Spleen (tissue), 11 donors: Measurements from ENCODE around the gene C12orf43. TPM values are rescaled to one million over a fixed set of nuclear protein-coding genes. Genes with fewer than 3 reads are reported as not detected.

ENCODE experiments used
- DNase-seq: peaks from one replicate; pipeline ENCODE4 v3.0.0-alpha.2; 2020
- H3K27ac ChIP-seq, 8 donors: fragments of 200-600 bp; sonication (generic) in 7 of 8; 1 replicate in 4 of 8; 2 replicates in 4 of 8; pipeline versions ENCODE4 v1.5.0 to v1.8.0; 2016 to 2021; ENCODE audit warnings: inconsistent platforms in 4 of 8, mild to moderate bottlenecking in 4 of 8, moderate library complexity in 1 of 8
- H3K27me3 ChIP-seq, 7 donors: fragments of 200-600 bp; sonication (generic) in 6 of 7; replicated peaks in 1 of 7; 1 replicate in 4 of 7; 2 replicates in 3 of 7; pipeline versions ENCODE4 v1.5.0 to v1.8.0; 2016 to 2021; ENCODE audit warnings: inconsistent platforms in 3 of 7, mild to moderate bottlenecking in 1 of 7
- H3K36me3 ChIP-seq, 6 donors: fragments of 200-600 bp; sonication (generic) in 5 of 6; 1 replicate in 4 of 6; 2 replicates in 2 of 6; pipeline versions ENCODE4 v1.5.0 to v1.8.0; 2016 to 2021; ENCODE audit warnings: inconsistent platforms in 2 of 6
- H3K4me1 ChIP-seq, 6 donors: fragments of 200-600 bp; sonication (generic) in 5 of 6; 1 replicate in 3 of 6; 2 replicates in 3 of 6; pipeline versions ENCODE4 v1.5.0 to v1.8.0; 2016 to 2021; ENCODE audit warnings: inconsistent platforms in 3 of 6
- H3K4me3 ChIP-seq, 8 donors: fragments of 200-600 bp; sonication (generic) in 7 of 8; 1 replicate in 4 of 8; 2 replicates in 4 of 8; pipeline versions ENCODE4 v1.5.0 to v1.8.0; 2016 to 2021; ENCODE audit warnings: inconsistent platforms in 4 of 8, mild to moderate bottlenecking in 4 of 8, moderate library complexity in 2 of 8
- H3K9me3 ChIP-seq, 8 donors: fragments of 200-600 bp; sonication (generic) in 7 of 8; 1 replicate in 4 of 8; 2 replicates in 4 of 8; pipeline versions ENCODE4 v1.5.0 to v1.8.0; 2016 to 2021; ENCODE audit warnings: inconsistent platforms in 4 of 8
- CTCF ChIP-seq, 11 experiments: fragments of 200-600 bp in 7 of 11; fragments of 450-650 bp in 4 of 11; sonication (generic) in 4 of 11; IDR thresholded peaks in 8 of 11; conservative IDR thresholded peaks in 3 of 11; 1 replicate in 7 of 11; 2 replicates in 4 of 11; pipeline versions ENCODE4 v1.4.0 to v1.8.0; 2016 to 2021; ENCODE audit warnings: antibody characterized with exemption in 11 of 11, inconsistent platforms in 4 of 11, mild to moderate bottlenecking in 1 of 11
- POLR2A ChIP-seq, 3 donors: fragments of 450-650 bp; IDR thresholded peaks; one replicate each; pipeline ENCODE4 v1.5.1; 2017; ENCODE audit warnings: antibody characterized with exemption in 3 of 3, mild to moderate bottlenecking in 1 of 3
- POLR2AphosphoS5 ChIP-seq, 3 donors: sonication (generic); formaldehyde crosslinking; IDR thresholded peaks; one replicate each; pipeline ENCODE4 v1.5.1; 2017; ENCODE audit warnings: antibody characterized with exemption in 3 of 3
- WGBS, 5 donors: extraction: QIAGEN DNeasy Blood & Tissue Kit in 3 of 5; methylation state at CpG; one replicate each; pipeline versions ENCODE4 v1.1.5 to v1.1.7; 2013 to 2018; 5-methylcytosine and 5-hydroxymethylcytosine counted together
- intact Hi-C: fragments of 100-400 bp; cut with DNase I; formaldehyde crosslinking; loops from one replicate; pipeline ENCODE4 v1.15.0; 2023; ENCODE audit warnings: low total_unique reads
- polyA plus RNA-seq, 3 donors: library from polyadenylated mRNA; stranded (reverse); fragments of 200-250 nt; gene quantifications; one replicate each; pipeline ENCODE4 v1.2.1, GENCODE V29; 2013
- total RNA-seq, 7 donors: library from RNA; depleted of rRNA in 3 of 7; stranded (reverse); fragments of >200 nt in 3 of 7; fragmentation: NEBNext Ultra II Directional in 4 of 7; extraction: Animal tissue kit (Norgen Biotek cat#: 25700) in 4 of 7; gene quantifications; one replicate each; pipeline versions ENCODE4 v1.1.0 to v1.2.1, GENCODE V29; 2016 to 2021
- donor health status: healthy with polysubstance abuse.
- donor health status: DM: no; HTN: no; CAD: no; lungs with moderate emphysema.
- donor health status: DM: no; HTN: no; CAD: no.
- donor health status: Bipolar disorder and iron deficiency.
- donor health status: healthy.
- donor health status: DM: no; HTN: no; CAD: no.
- donor health status: DM: yes; HTN: yes; CAD: no.

C12orf43 gene
- total and polyA plus RNA-seq, 10 donors: 8.0 to 16.8 (median 11.7) TPM

- no peaks in the 10 kb centered on the region for H3K9me3 ChIP-seq
- peaks cover 0 to 12% (median 0%) of the 10 kb centered on the region in 7 donors for H3K27me3 ChIP-seq
- WGBS, 5 donors: 68 to 83% (median 75%) methylated on average over 6 of the region's 6 CpGs
- H3K4me3 ChIP-seq: no peak overlapping the region
- TF ChIP-seq CTCF (IDR thresholded peaks at IDR 0.05 in 8 of 11, conservative IDR thresholded peaks at IDR 0.05 in 3 of 11): no peak
- TF ChIP-seq POLR2A (IDR thresholded peaks at IDR 0.05): no peak
- no peak for TF ChIP-seq POLR2AphosphoS5 (IDR thresholded peaks at IDR 0.05)
- DNase-seq: no peak
- H3K36me3 ChIP-seq: no peaks in the 10 kb centered on the region
- intact Hi-C loops: no loop called here
- no peak overlapping the region for H3K27ac ChIP-seq
- no peaks in the 10 kb centered on the region for H3K4me1 ChIP-seq
Observed at GRCh38 chr12:120981407-120981941, 34.8 kb downstream of the C12orf43 start.

- Histone ChIP-seq H3K27ac (no peak overlapping the region), H3K4me1 (no peaks in the 10 kb centered on the region), H3K9me3 (no peaks in the 10 kb centered on the region), H3K36me3 (no peaks in the 10 kb centered on the region), H3K27me3 (peaks cover 0 to 12% (median 0%) of the 10 kb centered on the region in 7 donors), H3K4me3 (no peak overlapping the region)
- TF ChIP-seq POLR2AphosphoS5 (IDR thresholded peaks at IDR 0.05) (no peak), POLR2A (IDR thresholded peaks at IDR 0.05) (no peak)
- WGBS, 5 donors: 82 to 90% (median 86%) methylated on average over 13 of the region's 13 CpGs
- DNase-seq: no peak
- intact Hi-C loops: no loop called here
Observed at GRCh38 chr12:120980800-120981368, 35.4 kb downstream of the C12orf43 start.

GRCh38 chr12:120979862-120980696, 36.2 kb downstream of the C12orf43 start:
- H3K27ac ChIP-seq: no peak overlapping the region
- peaks cover 0 to 9% (median 0%) of the 10 kb centered on the region in 7 donors for H3K27me3 ChIP-seq
- intact Hi-C loops: no loop called here
- TF ChIP-seq POLR2A (IDR thresholded peaks at IDR 0.05): no peak
- TF ChIP-seq CTCF (IDR thresholded peaks at IDR 0.05 in 8 of 11, conservative IDR thresholded peaks at IDR 0.05 in 3 of 11): no peak
- TF ChIP-seq POLR2AphosphoS5 (IDR thresholded peaks at IDR 0.05): no peak
- H3K9me3 ChIP-seq: no peaks in the 10 kb centered on the region
- no peaks in the 10 kb centered on the region for H3K36me3 ChIP-seq
- 75 to 84% (median 79%) methylated on average over 8 to 11 of the region's 11 CpGs for WGBS, 5 donors
- DNase-seq: no peak
- no peaks in the 10 kb centered on the region for H3K4me1 ChIP-seq
- H3K4me3 ChIP-seq: no peak overlapping the region

GRCh38 chr12:120979220-120979861, 36.9 kb downstream of the C12orf43 start:
- Histone ChIP-seq H3K4me1 (no peaks in the 10 kb centered on the region), H3K27ac (no peak overlapping the region), H3K4me3 (no peak overlapping the region), H3K27me3 (peaks cover 0 to 9% (median 0%) of the 10 kb centered on the region in 7 donors), H3K36me3 (no peaks in the 10 kb centered on the region), H3K9me3 (no peaks in the 10 kb centered on the region)
- intact Hi-C loops: no loop called here
- TF ChIP-seq CTCF (IDR thresholded peaks at IDR 0.05 in 8 of 11, conservative IDR thresholded peaks at IDR 0.05 in 3 of 11) (no peak), POLR2A (IDR thresholded peaks at IDR 0.05) (no peak), POLR2AphosphoS5 (IDR thresholded peaks at IDR 0.05) (no peak)
- 85 to 93% (median 91%) methylated on average over 6 to 10 of the region's 10 CpGs for WGBS, 5 donors
- no peak for DNase-seq
